ENCODE measurements around the gene AK3. TPM values are rescaled to one million over a fixed set of nuclear protein-coding genes. Genes with fewer than 3 reads are reported as not detected.

Gene AK3
- total RNA-seq, 1 donor from 2014 or later, result 33.9 TPM

DNA sequence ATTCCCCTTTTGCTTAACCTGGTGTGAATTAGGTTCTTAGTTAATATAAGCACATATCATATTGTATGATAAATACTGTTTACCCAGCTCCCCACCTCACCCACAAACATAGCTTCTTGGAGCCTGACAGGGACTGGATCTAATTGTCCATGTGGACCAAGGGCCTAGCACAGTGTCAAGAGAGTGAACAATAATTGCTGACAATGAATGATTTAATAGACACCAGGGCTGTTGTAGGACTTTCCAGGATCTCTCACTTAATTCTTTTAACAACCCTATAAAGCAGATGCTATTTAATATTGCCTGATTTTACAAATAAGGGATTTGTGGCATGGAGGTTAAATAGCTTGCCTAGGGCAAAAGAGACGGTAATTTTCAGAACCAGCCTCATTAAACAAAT is 24.8 kb downstream of the AK3 start:
- no peak for DNase-seq (ENCODE audit: low spot score)
- intact Hi-C loops (cut with micrococcal nuclease), result no loop called here
- Mint-ChIP-seq H3K4me3 (ENCODE audit: low read depth) (no peak overlapping the region), H3K27me3 (ENCODE audit: low read depth) (no peaks in the 10 kb centered on the region), H3K9me3 (peaks cover 7% of the 10 kb centered on the region), H3K27ac (no peak overlapping the region), H3K4me1 (ENCODE audit: low read depth) (peaks cover 6% of the 10 kb centered on the region), H3K36me3 (ENCODE audit: low read depth) (peaks cover 55% of the 10 kb centered on the region)

DNA sequence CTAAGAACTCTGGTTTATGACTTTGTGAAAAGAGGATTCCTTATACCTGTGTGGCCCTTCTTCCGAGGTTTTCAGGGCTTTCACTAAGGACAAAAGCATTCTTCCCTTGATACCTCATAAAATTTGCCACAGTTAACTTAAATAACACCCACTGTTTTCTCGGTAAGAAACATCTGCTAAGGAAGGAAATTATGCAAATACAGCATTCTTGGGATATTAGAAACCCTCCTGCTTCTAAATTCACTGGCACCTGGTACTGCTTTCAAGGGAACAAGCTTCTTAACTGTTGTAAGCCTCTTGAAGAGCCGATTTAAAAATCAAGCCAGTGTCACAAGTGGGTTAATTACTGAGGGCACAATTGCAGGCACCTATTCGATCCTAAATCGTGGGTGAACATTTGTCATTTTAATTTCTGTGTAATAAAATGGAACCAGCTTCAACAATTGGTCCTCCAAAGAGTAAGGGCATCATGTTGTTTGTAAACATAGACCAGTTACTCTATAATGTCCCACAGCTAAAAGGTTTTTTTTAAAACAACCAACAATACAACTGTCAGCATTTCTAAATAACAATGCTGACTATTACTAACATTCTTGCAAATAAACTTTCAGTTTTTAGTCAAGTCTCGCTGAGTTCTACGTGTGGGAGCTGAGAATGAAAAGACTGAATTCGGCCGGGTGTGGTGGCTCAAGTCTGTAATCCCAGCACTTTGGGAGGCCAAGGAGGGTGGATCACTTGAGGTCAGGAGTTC is 26.6 kb downstream of the AK3 start:
- Mint-ChIP-seq H3K4me3 (ENCODE audit: low read depth) (no peak overlapping the region), H3K9me3 (peaks cover 7% of the 10 kb centered on the region), H3K4me1 (ENCODE audit: low read depth) (peaks cover 6% of the 10 kb centered on the region), H3K27me3 (ENCODE audit: low read depth) (no peaks in the 10 kb centered on the region), H3K36me3 (ENCODE audit: low read depth) (peaks cover 52% of the 10 kb centered on the region), H3K27ac (peak overlapping the region; percentile 69)
- DNase-seq (ENCODE audit: low spot score), result no peak
- intact Hi-C loops (cut with micrococcal nuclease), result no loop called here

DNA sequence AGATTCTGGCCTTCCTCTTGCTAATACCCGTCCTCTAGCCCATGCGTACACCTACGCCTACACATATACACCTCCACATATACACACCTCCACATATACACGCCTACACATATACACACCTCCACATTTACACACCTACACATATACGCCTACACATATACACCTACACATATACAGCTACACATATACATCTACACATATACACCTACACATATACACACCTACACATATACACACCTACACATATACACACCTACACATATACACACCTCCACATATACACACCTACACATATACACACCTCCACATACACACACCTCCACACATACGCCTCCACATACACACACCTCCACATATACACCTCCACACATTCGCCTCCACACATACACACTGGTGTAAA is 27.2 kb downstream of the AK3 start:
- H3K27me3 Mint-ChIP-seq (ENCODE audit: low read depth), result no peaks in the 10 kb centered on the region
- H3K4me1 Mint-ChIP-seq (ENCODE audit: low read depth), result peaks cover 6% of the 10 kb centered on the region
- H3K27ac Mint-ChIP-seq, result peak overlapping the region; percentile 69
- H3K9me3 Mint-ChIP-seq, result peaks cover 7% of the 10 kb centered on the region
- DNase-seq (ENCODE audit: low spot score), result no peak
- intact Hi-C loops (cut with micrococcal nuclease), result loop anchor here (2.0 kb wide), 1 partner anchor 25 kb away; no protein-coding TSS in a partner anchor
- H3K36me3 Mint-ChIP-seq (ENCODE audit: low read depth), result peaks cover 52% of the 10 kb centered on the region
- no peak overlapping the region for H3K4me3 Mint-ChIP-seq (ENCODE audit: low read depth)

DNA sequence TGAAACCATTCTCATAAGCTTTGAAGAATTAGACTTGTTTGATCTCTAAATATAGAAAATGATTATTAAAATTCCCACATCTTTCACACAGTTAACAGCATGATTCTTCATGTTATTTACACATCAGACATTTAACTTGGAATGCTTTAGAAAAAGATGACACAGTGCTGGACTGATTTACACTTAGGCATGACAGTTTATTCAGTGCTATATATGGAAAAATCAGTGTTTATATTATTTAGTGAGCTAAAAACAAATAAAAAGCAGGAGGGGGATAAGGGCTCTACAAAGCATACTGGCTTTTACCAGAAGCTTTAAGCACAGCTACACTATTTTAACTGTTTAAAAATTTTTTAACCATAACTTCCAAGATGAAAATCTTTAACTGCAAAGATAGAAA is 31.6 kb downstream of the AK3 start:
- DNase-seq (ENCODE audit: low spot score), result no peak
- Mint-ChIP-seq H3K9me3 (peaks cover 7% of the 10 kb centered on the region), H3K4me1 (ENCODE audit: low read depth) (peaks cover 11% of the 10 kb centered on the region), H3K4me3 (ENCODE audit: low read depth) (no peak overlapping the region), H3K27ac (no peak overlapping the region), H3K27me3 (ENCODE audit: low read depth) (no peaks in the 10 kb centered on the region), H3K36me3 (ENCODE audit: low read depth) (peaks cover 57% of the 10 kb centered on the region)
- intact Hi-C loops (cut with micrococcal nuclease), result no loop called here

DNA sequence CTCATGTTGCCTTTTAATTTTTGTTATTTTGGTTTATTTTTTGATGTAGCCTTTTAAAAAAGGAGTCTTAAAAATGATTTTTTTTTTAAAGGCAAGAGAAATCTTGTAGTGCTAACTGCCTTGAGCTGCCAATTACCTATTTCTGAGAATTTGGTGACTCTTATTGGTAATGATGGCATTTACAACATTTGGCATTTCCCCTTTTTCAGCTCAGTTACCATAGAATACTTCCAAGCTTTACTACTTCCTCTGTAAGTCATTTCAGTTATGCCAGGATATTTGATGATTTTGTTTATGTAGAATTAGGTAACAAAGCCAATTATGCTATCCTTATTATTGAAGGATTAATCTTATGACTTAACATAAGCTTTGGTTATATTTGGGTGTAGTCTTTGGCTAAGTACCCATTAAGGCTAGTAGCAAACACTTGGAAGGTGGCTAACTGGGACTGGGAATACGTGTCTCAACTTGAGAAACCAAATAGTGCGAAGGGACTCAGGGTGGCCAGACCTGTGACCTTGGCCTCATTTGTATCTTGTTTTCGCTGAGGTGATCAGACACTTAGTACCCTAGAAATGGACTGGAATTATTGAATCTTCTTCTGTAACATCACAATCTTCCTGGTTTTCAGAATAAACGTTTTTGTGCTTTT is 33.9 kb downstream of the AK3 start:
- Mint-ChIP-seq H3K4me1 (ENCODE audit: low read depth) (peaks cover 5% of the 10 kb centered on the region), H3K4me3 (ENCODE audit: low read depth) (no peak overlapping the region), H3K9me3 (no peaks in the 10 kb centered on the region), H3K27ac (no peak overlapping the region), H3K27me3 (ENCODE audit: low read depth) (no peaks in the 10 kb centered on the region), H3K36me3 (ENCODE audit: low read depth) (peaks cover 64% of the 10 kb centered on the region)
- intact Hi-C loops (cut with micrococcal nuclease), result no loop called here
- DNase-seq (ENCODE audit: low spot score), result no peak

DNA sequence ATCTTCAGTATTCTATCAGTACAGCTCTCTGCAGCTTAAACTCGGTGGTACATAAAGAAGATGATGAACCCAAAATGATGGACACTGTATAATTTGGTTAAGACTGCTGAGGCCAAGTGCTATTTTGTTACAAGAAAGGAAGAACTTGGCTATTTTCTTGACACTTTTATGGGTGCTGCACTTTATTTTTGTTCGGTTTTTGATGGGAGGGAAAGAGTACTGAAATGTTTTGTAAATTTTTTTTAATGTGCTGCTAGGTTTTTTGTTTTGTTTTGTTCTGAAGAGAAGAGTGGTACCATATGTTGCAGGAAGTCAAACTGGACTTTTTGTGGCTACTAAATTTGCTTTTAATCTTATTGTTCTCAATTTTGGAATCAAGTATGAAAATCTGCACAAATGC is 35.0 kb downstream of the AK3 start:
- no peaks in the 10 kb centered on the region for H3K27me3 Mint-ChIP-seq (ENCODE audit: low read depth)
- H3K27ac Mint-ChIP-seq, result peak overlapping the region; percentile 8
- no peaks in the 10 kb centered on the region for H3K9me3 Mint-ChIP-seq
- peaks cover 5% of the 10 kb centered on the region for H3K4me1 Mint-ChIP-seq (ENCODE audit: low read depth)
- DNase-seq (ENCODE audit: low spot score), result no peak
- intact Hi-C loops (cut with micrococcal nuclease), result no loop called here
- H3K36me3 Mint-ChIP-seq (ENCODE audit: low read depth), result peaks cover 65% of the 10 kb centered on the region
- no peak overlapping the region for H3K4me3 Mint-ChIP-seq (ENCODE audit: low read depth)

DNA sequence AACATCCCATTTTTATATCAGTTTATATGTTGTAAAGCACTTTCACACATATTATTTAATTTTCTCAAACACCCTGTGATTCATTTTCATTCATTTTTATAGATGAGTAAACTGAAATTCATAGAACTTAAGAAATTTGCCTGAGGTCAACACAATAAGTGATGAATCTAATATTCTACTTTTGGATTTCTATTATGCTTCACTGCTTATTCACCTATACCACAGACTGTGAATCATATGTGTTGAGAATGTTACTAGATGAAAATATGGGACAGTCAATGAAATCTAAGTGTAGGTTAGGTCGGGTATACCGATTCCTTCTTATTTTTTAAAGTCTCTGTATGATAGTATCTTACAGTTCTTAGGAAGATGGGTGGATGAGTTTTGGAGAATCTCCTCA is 36.9 kb downstream of the AK3 start:
- no peaks in the 10 kb centered on the region for H3K27me3 Mint-ChIP-seq (ENCODE audit: low read depth)
- H3K9me3 Mint-ChIP-seq, result no peaks in the 10 kb centered on the region
- peaks cover 5% of the 10 kb centered on the region for H3K4me1 Mint-ChIP-seq (ENCODE audit: low read depth)
- no peak for DNase-seq (ENCODE audit: low spot score)
- intact Hi-C loops (cut with micrococcal nuclease), result no loop called here
- H3K36me3 Mint-ChIP-seq (ENCODE audit: low read depth), result peaks cover 71% of the 10 kb centered on the region
- H3K27ac Mint-ChIP-seq, result no peak overlapping the region
- no peak overlapping the region for H3K4me3 Mint-ChIP-seq (ENCODE audit: low read depth)

DNA sequence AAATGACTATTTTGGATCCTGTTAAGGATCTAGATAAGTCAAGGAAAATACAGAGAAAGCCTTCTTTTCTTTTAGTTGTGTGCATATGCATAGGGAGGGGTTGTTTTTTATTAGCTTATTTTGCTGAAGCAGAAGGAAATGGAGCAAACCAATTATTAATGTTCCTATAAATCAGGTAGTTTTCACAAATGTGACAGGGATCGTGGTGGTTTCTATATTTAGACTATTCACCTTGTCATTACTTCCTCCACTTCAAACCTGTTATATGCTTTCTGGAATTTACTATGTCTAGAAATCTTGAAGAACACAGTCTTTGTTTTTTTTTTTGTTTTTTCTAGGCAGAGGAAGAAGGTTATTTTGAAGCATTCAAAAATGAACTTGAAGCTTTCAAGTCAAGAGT is 39.5 kb downstream of the AK3 start:
- peaks cover 66% of the 10 kb centered on the region for H3K36me3 Mint-ChIP-seq (ENCODE audit: low read depth)
- H3K4me1 Mint-ChIP-seq (ENCODE audit: low read depth), result no peaks in the 10 kb centered on the region
- no peak for DNase-seq (ENCODE audit: low spot score)
- H3K9me3 Mint-ChIP-seq, result no peaks in the 10 kb centered on the region
- intact Hi-C loops (cut with micrococcal nuclease), result no loop called here
- no peaks in the 10 kb centered on the region for H3K27me3 Mint-ChIP-seq (ENCODE audit: low read depth)
- H3K4me3 Mint-ChIP-seq (ENCODE audit: low read depth), result no peak overlapping the region
- H3K27ac Mint-ChIP-seq, result no peak overlapping the region

DNA sequence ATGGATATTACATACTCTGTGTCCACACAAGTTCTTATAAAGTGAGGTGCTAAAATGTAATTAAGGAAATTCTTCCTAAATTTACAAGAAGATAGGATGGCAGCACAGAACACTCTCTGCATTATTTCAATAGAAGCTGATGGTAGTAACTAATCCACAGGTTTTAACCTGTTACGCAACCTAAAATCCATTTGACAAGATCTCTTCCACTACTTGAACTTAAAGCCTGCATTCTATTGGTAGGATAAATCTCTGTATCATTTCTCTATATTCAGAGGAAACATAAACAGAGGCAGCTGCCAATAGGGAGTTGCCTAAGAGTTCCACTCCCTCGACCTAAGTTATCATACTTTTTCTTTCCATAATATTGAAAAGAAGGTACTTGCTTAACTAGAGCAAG is 40.1 kb downstream of the AK3 start:
- H3K27me3 Mint-ChIP-seq (ENCODE audit: low read depth), result no peaks in the 10 kb centered on the region
- intact Hi-C loops (cut with micrococcal nuclease), result no loop called here
- peaks cover 65% of the 10 kb centered on the region for H3K36me3 Mint-ChIP-seq (ENCODE audit: low read depth)
- H3K4me3 Mint-ChIP-seq (ENCODE audit: low read depth), result no peak overlapping the region
- no peak for DNase-seq (ENCODE audit: low spot score)
- H3K27ac Mint-ChIP-seq, result no peak overlapping the region
- no peaks in the 10 kb centered on the region for H3K9me3 Mint-ChIP-seq
- peaks cover 3% of the 10 kb centered on the region for H3K4me1 Mint-ChIP-seq (ENCODE audit: low read depth)

DNA sequence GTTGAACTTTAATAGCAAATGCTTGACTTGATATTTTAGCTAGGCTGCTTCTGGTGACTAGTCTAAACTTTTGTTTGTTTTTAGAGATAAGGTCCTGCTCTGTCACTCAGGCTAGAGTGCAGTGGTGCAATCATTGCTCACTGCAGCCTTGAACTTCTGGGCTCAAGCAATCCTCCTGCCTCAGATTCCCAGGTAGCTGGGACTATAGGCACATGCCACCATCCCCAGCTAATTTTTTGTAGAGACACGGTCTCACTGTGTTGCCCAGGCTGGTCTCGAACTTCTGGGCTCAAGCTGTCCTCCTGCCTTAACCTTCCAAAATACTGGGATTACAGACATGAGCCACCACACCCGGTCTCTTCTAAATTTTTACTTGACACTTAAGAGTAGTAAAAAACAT is 40.9 kb downstream of the AK3 start:
- H3K27me3 Mint-ChIP-seq (ENCODE audit: low read depth), result no peaks in the 10 kb centered on the region
- DNase-seq (ENCODE audit: low spot score), result no peak
- H3K27ac Mint-ChIP-seq, result no peak overlapping the region
- no peak overlapping the region for H3K4me3 Mint-ChIP-seq (ENCODE audit: low read depth)
- H3K9me3 Mint-ChIP-seq, result no peaks in the 10 kb centered on the region
- H3K36me3 Mint-ChIP-seq (ENCODE audit: low read depth), result peaks cover 66% of the 10 kb centered on the region
- intact Hi-C loops (cut with micrococcal nuclease), result no loop called here
- peaks cover 3% of the 10 kb centered on the region for H3K4me1 Mint-ChIP-seq (ENCODE audit: low read depth)

DNA sequence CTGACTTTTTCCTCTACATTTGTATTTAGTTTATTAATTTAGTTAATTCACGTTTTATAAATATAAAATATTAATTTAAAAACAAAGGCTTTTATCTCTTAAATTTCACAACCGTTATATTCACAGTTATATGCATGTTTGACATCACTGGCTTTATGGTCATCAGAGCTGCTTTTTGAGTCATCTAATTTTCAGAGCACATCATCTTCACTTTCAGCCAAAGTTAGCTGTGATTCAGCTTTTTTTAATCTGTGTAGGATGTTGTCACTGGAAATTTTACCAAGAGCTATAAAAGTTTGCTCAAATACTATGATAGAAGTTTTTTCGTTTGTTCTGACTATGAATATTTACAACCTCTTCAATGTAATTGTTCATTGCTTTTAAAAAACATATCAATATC is 49.2 kb downstream of the AK3 start:
- Mint-ChIP-seq H3K4me3 (ENCODE audit: low read depth) (no peak overlapping the region), H3K9me3 (no peaks in the 10 kb centered on the region), H3K4me1 (ENCODE audit: low read depth) (peaks cover 18% of the 10 kb centered on the region), H3K27ac (no peak overlapping the region), H3K36me3 (ENCODE audit: low read depth) (peaks cover 42% of the 10 kb centered on the region), H3K27me3 (ENCODE audit: low read depth) (no peaks in the 10 kb centered on the region)
- no peak for DNase-seq (ENCODE audit: low spot score)
- intact Hi-C loops (cut with micrococcal nuclease), result no loop called here

DNA sequence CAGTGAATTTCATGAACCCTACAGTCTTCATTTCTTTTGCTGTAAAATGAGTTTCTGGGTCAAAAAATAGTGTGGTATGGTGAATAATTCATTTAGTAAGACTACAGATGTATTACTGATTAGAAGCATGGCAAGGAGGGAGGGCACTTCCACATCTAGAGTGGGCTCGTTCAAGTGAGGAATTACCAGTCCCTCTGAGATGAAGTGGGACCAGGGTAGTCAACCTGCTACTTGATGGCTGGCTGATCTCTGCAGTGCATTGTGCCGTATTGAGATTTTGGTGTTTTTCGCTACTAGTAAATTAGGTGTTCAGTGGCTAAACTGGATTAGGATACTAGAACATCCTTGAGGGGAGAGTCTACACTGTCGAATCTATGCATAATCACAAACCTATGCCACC is 50.9 kb downstream of the AK3 start:
- no peak overlapping the region for H3K4me3 Mint-ChIP-seq (ENCODE audit: low read depth)
- no peaks in the 10 kb centered on the region for H3K27me3 Mint-ChIP-seq (ENCODE audit: low read depth)
- peaks cover 47% of the 10 kb centered on the region for H3K36me3 Mint-ChIP-seq (ENCODE audit: low read depth)
- DNase-seq (ENCODE audit: low spot score), result no peak
- H3K4me1 Mint-ChIP-seq (ENCODE audit: low read depth), result peaks cover 22% of the 10 kb centered on the region
- intact Hi-C loops (cut with micrococcal nuclease), result no loop called here
- H3K9me3 Mint-ChIP-seq, result no peaks in the 10 kb centered on the region
- no peak overlapping the region for H3K27ac Mint-ChIP-seq

DNA sequence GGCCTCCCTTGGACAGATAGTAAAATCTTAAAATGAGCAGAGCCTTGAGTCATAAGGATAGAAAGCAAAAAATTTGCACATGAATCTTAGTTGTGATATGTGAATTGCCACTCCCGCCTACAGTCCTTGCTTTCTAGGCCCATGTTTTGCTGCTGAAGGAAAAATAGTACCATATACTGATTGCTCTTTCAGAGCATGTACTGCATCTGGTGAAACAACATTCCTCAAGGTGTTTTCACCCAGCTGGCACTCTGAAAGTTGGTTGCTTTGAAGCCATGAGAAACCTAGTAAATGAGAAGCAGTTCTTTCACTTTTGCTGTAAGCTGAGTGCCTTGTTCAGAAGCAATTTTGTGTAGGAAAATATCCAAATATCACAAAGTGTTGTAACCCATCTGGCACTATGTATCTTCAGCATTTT is 51.3 kb downstream of the AK3 start:
- H3K9me3 Mint-ChIP-seq, result no peaks in the 10 kb centered on the region
- H3K36me3 Mint-ChIP-seq (ENCODE audit: low read depth), result peaks cover 51% of the 10 kb centered on the region
- H3K27me3 Mint-ChIP-seq (ENCODE audit: low read depth), result no peaks in the 10 kb centered on the region
- DNase-seq (ENCODE audit: low spot score), result no peak
- peaks cover 25% of the 10 kb centered on the region for H3K4me1 Mint-ChIP-seq (ENCODE audit: low read depth)
- no peak overlapping the region for H3K4me3 Mint-ChIP-seq (ENCODE audit: low read depth)
- peak overlapping the region; percentile 57 for H3K27ac Mint-ChIP-seq
- intact Hi-C loops (cut with micrococcal nuclease), result loop anchor here (1.0 to 10.0 kb wide), 5 partner anchors 10 to 915 kb away; partner anchors contain the start of genes AK3 and CDC37L1
